Measurements from ENCODE around the gene BBS7.

BBS7 gene

GRCh38 chr4:121838136-121838535 is 32.1 kb downstream of the BBS7 start:
- Histone ChIP-seq H3K4me3 (ENCODE audit: low read depth in 1 of 2, low read length in 2 of 2) (no peak overlapping the region), H3K9me3 (ENCODE audit: control insufficient read depth in 1 of 2, low read length in 2 of 2) (no peaks in the 10 kb centered on the region), H3K36me3 (ENCODE audit: control insufficient read depth in 1 of 2, insufficient read depth in 2 of 2, low read length in 2 of 2) (peaks cover 0 to 5% of the 10 kb centered on the region in 2 donors), H3K4me1 (ENCODE audit: control insufficient read depth in 1 of 2, insufficient read depth in 2 of 2, low read length in 2 of 2) (no peaks in the 10 kb centered on the region), H3K27ac (ENCODE audit: low read depth, low read length) (no peak overlapping the region), H3K9ac (ENCODE audit: low read depth in 1 of 2, low read length in 2 of 2) (no peak overlapping the region), H3K27me3 (ENCODE audit: control insufficient read depth in 1 of 2, insufficient read depth in 2 of 2, low read length in 2 of 2) (no peaks in the 10 kb centered on the region)

DNA sequence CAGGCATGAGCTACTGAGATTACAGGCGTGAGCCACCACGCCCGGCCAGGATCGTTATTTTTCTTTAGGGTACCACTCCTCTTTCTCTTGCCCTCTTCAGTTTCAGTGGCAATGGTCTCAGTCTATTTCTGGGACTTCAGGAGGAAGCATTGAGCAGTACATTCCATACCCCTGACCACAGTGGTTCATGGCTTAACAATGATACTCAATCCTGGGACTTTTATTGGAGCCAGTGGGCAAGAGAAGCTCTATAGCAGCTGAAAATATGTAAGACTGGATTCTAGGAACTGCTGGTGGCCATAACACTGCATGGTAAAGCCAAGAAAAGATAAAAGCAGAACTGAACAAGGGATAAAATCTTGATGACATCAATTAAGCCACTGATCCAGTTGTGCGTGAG is 40.8 kb downstream of the BBS7 start:
- Histone ChIP-seq H3K4me3 (ENCODE audit: low read depth in 1 of 2, low read length in 2 of 2) (no peak overlapping the region), H3K27me3 (ENCODE audit: control insufficient read depth in 1 of 2, insufficient read depth in 2 of 2, low read length in 2 of 2) (no peaks in the 10 kb centered on the region), H3K9me3 (ENCODE audit: control insufficient read depth in 1 of 2, low read length in 2 of 2) (no peaks in the 10 kb centered on the region), H3K4me1 (ENCODE audit: control insufficient read depth in 1 of 2, insufficient read depth in 2 of 2, low read length in 2 of 2) (no peaks in the 10 kb centered on the region), H3K36me3 (ENCODE audit: control insufficient read depth in 1 of 2, insufficient read depth in 2 of 2, low read length in 2 of 2) (peaks cover 0 to 16% of the 10 kb centered on the region in 2 donors), H3K27ac (ENCODE audit: low read depth, low read length) (no peak overlapping the region), H3K9ac (ENCODE audit: low read depth in 1 of 2, low read length in 2 of 2) (no peak overlapping the region)

GRCh38 chr4:121827853-121828252 is 42.4 kb downstream of the BBS7 start:
- Histone ChIP-seq H3K4me1 (ENCODE audit: control insufficient read depth in 1 of 2, insufficient read depth in 2 of 2, low read length in 2 of 2) (peaks cover under 1 to 3% of the 10 kb centered on the region in 2 donors), H3K27me3 (ENCODE audit: control insufficient read depth in 1 of 2, insufficient read depth in 2 of 2, low read length in 2 of 2) (no peaks in the 10 kb centered on the region), H3K36me3 (ENCODE audit: control insufficient read depth in 1 of 2, insufficient read depth in 2 of 2, low read length in 2 of 2) (peaks cover 0 to 14% of the 10 kb centered on the region in 2 donors), H3K9ac (ENCODE audit: low read depth in 1 of 2, low read length in 2 of 2) (no peak overlapping the region), H3K9me3 (ENCODE audit: control insufficient read depth in 1 of 2, low read length in 2 of 2) (no peaks in the 10 kb centered on the region), H3K4me3 (ENCODE audit: low read depth in 1 of 2, low read length in 2 of 2) (no peak overlapping the region), H3K27ac (ENCODE audit: low read depth, low read length) (no peak overlapping the region)

DNA sequence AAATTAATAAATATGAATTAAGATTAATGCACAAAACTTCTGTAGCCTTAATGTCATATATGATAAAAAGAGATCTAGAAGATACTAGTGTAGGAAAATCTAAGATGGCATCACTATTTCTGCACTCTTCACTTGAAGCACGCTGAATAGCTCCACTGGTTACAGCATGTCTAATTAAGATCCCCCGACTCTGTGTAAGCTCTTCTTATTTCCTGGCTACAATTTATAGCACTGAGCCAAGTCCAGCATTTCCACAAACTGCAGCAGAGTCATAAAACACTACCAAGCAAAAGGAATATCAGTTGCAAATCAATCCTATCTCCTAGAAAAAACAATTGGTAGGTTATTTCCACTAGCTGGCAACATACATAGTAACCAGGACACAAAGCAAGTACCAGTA is 45.3 kb downstream of the BBS7 start:
- H3K36me3 ChIP-seq (ENCODE audit: control insufficient read depth in 1 of 2, insufficient read depth in 2 of 2, low read length in 2 of 2): peaks cover 0 to 17% of the 10 kb centered on the region in 2 donors
- no peak overlapping the region for H3K27ac ChIP-seq (ENCODE audit: low read depth, low read length)
- H3K4me3 ChIP-seq (ENCODE audit: low read depth in 1 of 2, low read length in 2 of 2): no peak overlapping the region
- H3K27me3 ChIP-seq (ENCODE audit: control insufficient read depth in 1 of 2, insufficient read depth in 2 of 2, low read length in 2 of 2): no peaks in the 10 kb centered on the region
- no peaks in the 10 kb centered on the region for H3K9me3 ChIP-seq (ENCODE audit: control insufficient read depth in 1 of 2, low read length in 2 of 2)
- no peak overlapping the region for H3K9ac ChIP-seq (ENCODE audit: low read depth in 1 of 2, low read length in 2 of 2)
- peaks cover 3 to 9% of the 10 kb centered on the region in 2 donors for H3K4me1 ChIP-seq (ENCODE audit: control insufficient read depth in 1 of 2, insufficient read depth in 2 of 2, low read length in 2 of 2)

GRCh38 chr4:121824171-121824527 is 46.1 kb downstream of the BBS7 start:
- Histone ChIP-seq H3K9me3 (ENCODE audit: control insufficient read depth in 1 of 2, low read length in 2 of 2) (no peaks in the 10 kb centered on the region), H3K27ac (ENCODE audit: low read depth, low read length) (no peak overlapping the region), H3K9ac (ENCODE audit: low read depth in 1 of 2, low read length in 2 of 2) (peak overlapping the region; percentile 72 to 87), H3K36me3 (ENCODE audit: control insufficient read depth in 1 of 2, insufficient read depth in 2 of 2, low read length in 2 of 2) (peaks cover 0 to 12% of the 10 kb centered on the region in 2 donors), H3K4me3 (ENCODE audit: low read depth in 1 of 2, low read length in 2 of 2) (peak overlapping the region; percentile 71 to 87), H3K27me3 (ENCODE audit: control insufficient read depth in 1 of 2, insufficient read depth in 2 of 2, low read length in 2 of 2) (no peaks in the 10 kb centered on the region), H3K4me1 (ENCODE audit: control insufficient read depth in 1 of 2, insufficient read depth in 2 of 2, low read length in 2 of 2) (peaks cover 3 to 9% of the 10 kb centered on the region in 2 donors)

- H3K27ac ChIP-seq (ENCODE audit: low read depth, low read length): no peak within 1 kb of the TSS
- no peaks in the 10 kb centered on the region for H3K9me3 ChIP-seq (ENCODE audit: control insufficient read depth in 1 of 2, low read length in 2 of 2)
- H3K4me1 ChIP-seq (ENCODE audit: control insufficient read depth in 1 of 2, insufficient read depth in 2 of 2, low read length in 2 of 2): peaks cover 3 to 9% of the 10 kb centered on the region in 2 donors
- peak within 1 kb of the TSS; percentile 72 to 87 for H3K9ac ChIP-seq (ENCODE audit: low read depth in 1 of 2, low read length in 2 of 2)
- H3K4me3 ChIP-seq (ENCODE audit: low read depth in 1 of 2, low read length in 2 of 2): peak within 1 kb of the TSS; percentile 71 to 87
- H3K36me3 ChIP-seq (ENCODE audit: control insufficient read depth in 1 of 2, insufficient read depth in 2 of 2, low read length in 2 of 2): peaks cover 0 to 16% of the 10 kb centered on the region in 2 donors
- H3K27me3 ChIP-seq (ENCODE audit: control insufficient read depth in 1 of 2, insufficient read depth in 2 of 2, low read length in 2 of 2): no peaks in the 10 kb centered on the region
Observed at GRCh38 chr4:121823505-121824170, 46.6 kb downstream of the BBS7 start, which contains the start of gene CCNA2. CCNA2 (minus strand) TSS chr4:121823883; CDS start chr4:121823628, 255 bp downstream.

- peak overlapping the region; percentile 33 to 54 for H3K9ac ChIP-seq (ENCODE audit: low read depth in 1 of 2, low read length in 2 of 2)
- no peaks in the 10 kb centered on the region for H3K9me3 ChIP-seq (ENCODE audit: control insufficient read depth in 1 of 2, low read length in 2 of 2)
- no peak overlapping the region for H3K27ac ChIP-seq (ENCODE audit: low read depth, low read length)
- H3K4me1 ChIP-seq (ENCODE audit: control insufficient read depth in 1 of 2, insufficient read depth in 2 of 2, low read length in 2 of 2): peaks cover 3 to 9% of the 10 kb centered on the region in 2 donors
- no peaks in the 10 kb centered on the region for H3K27me3 ChIP-seq (ENCODE audit: control insufficient read depth in 1 of 2, insufficient read depth in 2 of 2, low read length in 2 of 2)
- peak overlapping the region; percentile 71 to 87 for H3K4me3 ChIP-seq (ENCODE audit: low read depth in 1 of 2, low read length in 2 of 2)
- peaks cover 0 to 20% of the 10 kb centered on the region in 2 donors for H3K36me3 ChIP-seq (ENCODE audit: control insufficient read depth in 1 of 2, insufficient read depth in 2 of 2, low read length in 2 of 2)
Observed at GRCh38 chr4:121822796-121823504, 47.3 kb downstream of the BBS7 start.

- no peaks in the 10 kb centered on the region for H3K9me3 ChIP-seq (ENCODE audit: control insufficient read depth in 1 of 2, low read length in 2 of 2)
- H3K27ac ChIP-seq (ENCODE audit: low read depth, low read length): no peak overlapping the region
- H3K4me3 ChIP-seq (ENCODE audit: low read depth in 1 of 2, low read length in 2 of 2): peak overlapping the region; percentile 71 to 87
Observed at GRCh38 chr4:121822047-121822446, 48.2 kb downstream of the BBS7 start.

DNA sequence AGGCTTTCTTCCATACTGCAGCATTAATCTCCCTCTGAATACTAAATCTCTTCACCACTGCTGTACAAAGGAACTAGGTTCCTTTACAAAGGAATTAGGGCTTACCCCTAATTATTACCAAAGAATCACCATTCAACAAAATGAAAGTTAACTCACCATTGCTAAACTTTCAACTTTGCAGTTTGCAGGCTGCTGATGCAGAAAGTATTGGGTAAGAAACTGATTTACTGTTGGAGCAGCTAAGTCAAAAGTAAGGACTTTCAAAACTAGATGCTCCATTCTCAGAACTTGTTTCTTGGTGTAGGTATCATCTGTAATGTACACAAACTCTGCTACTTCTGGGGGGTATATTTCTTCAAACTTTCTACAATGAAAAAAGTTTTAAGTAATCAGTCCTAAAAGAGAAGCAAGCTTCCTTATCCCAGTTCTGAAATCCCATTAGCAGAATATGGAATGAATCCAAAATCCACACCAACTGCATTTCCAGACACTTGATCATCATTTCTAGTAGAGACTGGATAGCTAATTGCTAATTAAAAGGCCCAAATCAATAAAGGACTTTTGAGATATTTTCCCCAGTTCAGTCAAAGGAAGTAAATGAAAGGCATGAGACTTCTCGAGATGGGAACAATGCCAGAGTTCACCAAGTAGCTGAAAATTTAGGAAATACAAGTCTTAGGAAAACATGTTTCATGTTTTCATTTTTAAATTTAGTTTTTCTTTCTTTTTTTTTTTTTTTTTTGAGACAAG is 50.9 kb downstream of the BBS7 start:
- Histone ChIP-seq H3K4me1 (ENCODE audit: control insufficient read depth in 1 of 2, insufficient read depth in 2 of 2, low read length in 2 of 2) (peaks cover 3 to 8% of the 10 kb centered on the region in 2 donors), H3K4me3 (ENCODE audit: low read depth in 1 of 2, low read length in 2 of 2) (no peak overlapping the region), H3K36me3 (ENCODE audit: control insufficient read depth in 1 of 2, insufficient read depth in 2 of 2, low read length in 2 of 2) (peaks cover 7 to 38% of the 10 kb centered on the region in 2 donors), H3K27ac (ENCODE audit: low read depth, low read length) (no peak overlapping the region), H3K9ac (ENCODE audit: low read depth in 1 of 2, low read length in 2 of 2) (no peak overlapping the region), H3K9me3 (ENCODE audit: control insufficient read depth in 1 of 2, low read length in 2 of 2) (no peaks in the 10 kb centered on the region), H3K27me3 (ENCODE audit: control insufficient read depth in 1 of 2, insufficient read depth in 2 of 2, low read length in 2 of 2) (no peaks in the 10 kb centered on the region)

More at GRCh38 chr4:121822047-121822446, 48.2 kb downstream of the BBS7 start:
- Histone ChIP-seq H3K9ac (ENCODE audit: low read depth in 1 of 2, low read length in 2 of 2) (no peak overlapping the region), H3K4me1 (ENCODE audit: control insufficient read depth in 1 of 2, insufficient read depth in 2 of 2, low read length in 2 of 2) (peaks cover 3 to 9% of the 10 kb centered on the region in 2 donors), H3K27me3 (ENCODE audit: control insufficient read depth in 1 of 2, insufficient read depth in 2 of 2, low read length in 2 of 2) (no peaks in the 10 kb centered on the region), H3K36me3 (ENCODE audit: control insufficient read depth in 1 of 2, insufficient read depth in 2 of 2, low read length in 2 of 2) (peaks cover 0 to 21% of the 10 kb centered on the region in 2 donors)

GRCh38 chr4:121818215-121818614 is 52.1 kb downstream of the BBS7 start:
- Histone ChIP-seq H3K9me3 (ENCODE audit: control insufficient read depth in 1 of 2, low read length in 2 of 2) (no peaks in the 10 kb centered on the region), H3K36me3 (ENCODE audit: control insufficient read depth in 1 of 2, insufficient read depth in 2 of 2, low read length in 2 of 2) (peaks cover 7 to 46% of the 10 kb centered on the region in 2 donors), H3K4me1 (ENCODE audit: control insufficient read depth in 1 of 2, insufficient read depth in 2 of 2, low read length in 2 of 2) (peaks cover 3 to 6% of the 10 kb centered on the region in 2 donors), H3K27ac (ENCODE audit: low read depth, low read length) (no peak overlapping the region), H3K4me3 (ENCODE audit: low read depth in 1 of 2, low read length in 2 of 2) (no peak overlapping the region), H3K9ac (ENCODE audit: low read depth in 1 of 2, low read length in 2 of 2) (no peak overlapping the region), H3K27me3 (ENCODE audit: control insufficient read depth in 1 of 2, insufficient read depth in 2 of 2, low read length in 2 of 2) (no peaks in the 10 kb centered on the region)

Data from duodenal mucosa (tissue), 2 donors.